Heart left ventricle (tissue), 16 donors: Measurements from ENCODE around the gene ALOX5AP. TPM values are rescaled to one million over a fixed set of nuclear protein-coding genes. Genes with fewer than 3 reads are reported as not detected.

Source experiments
- ATAC-seq, 4 donors: fragments of 200-7000 bp; cut with Tn5 transposase; one replicate each; pipeline ENCODE4 v1.9.1; 2020 to 2022; ENCODE audit warnings: moderate library complexity in 4 of 4, mild to moderate bottlenecking in 3 of 4, moderate number of reproducible peaks in 1 of 4
- DNase-seq, 5 donors: peaks; one replicate each; pipeline ENCODE4 v3.0.0-alpha.2; 2020
- H3K27ac ChIP-seq, 12 donors: fragments of 200-600 bp; sonication (generic) in 4 of 12; one replicate each; pipeline versions ENCODE4 v1.5.0 to v1.8.0; 2016 to 2022; ENCODE audit warnings: mild to moderate bottlenecking in 2 of 12
- H3K27me3 ChIP-seq, 9 donors: fragments of 200-600 bp; sonication (generic) in 2 of 9; one replicate each; pipeline versions ENCODE4 v1.5.1 to v1.8.0; 2016 to 2022; ENCODE audit warnings: mild to moderate bottlenecking in 3 of 9
- H3K36me3 ChIP-seq, 9 donors: fragments of 200-600 bp; sonication (generic) in 2 of 9; one replicate each; pipeline versions ENCODE4 v1.5.0 to v1.8.0; 2018 to 2022; ENCODE audit warnings: mild to moderate bottlenecking in 2 of 9
- H3K4me1 ChIP-seq, 12 donors: fragments of 200-600 bp; sonication (generic) in 4 of 12; one replicate each; pipeline versions ENCODE4 v1.5.0 to v1.8.0; 2016 to 2022; ENCODE audit warnings: mild to moderate bottlenecking in 3 of 12
- H3K4me3 ChIP-seq, 12 donors: fragments of 200-600 bp; sonication (generic) in 4 of 12; one replicate each; pipeline versions ENCODE4 v1.5.0 to v1.8.0; 2017 to 2022; ENCODE audit warnings: mild to moderate bottlenecking in 9 of 12, moderate library complexity in 4 of 12
- H3K9me3 ChIP-seq, 12 donors: fragments of 200-600 bp; sonication (generic) in 4 of 12; one replicate each; pipeline versions ENCODE4 v1.5.0 to v1.8.0; 2016 to 2022; ENCODE audit warnings: mild to moderate bottlenecking in 1 of 12
- POLR2A ChIP-seq, 2 donors: fragments of 450-650 bp; IDR thresholded peaks; one replicate each; pipeline ENCODE4 v1.6.1; 2017; ENCODE audit warnings: antibody characterized with exemption in 2 of 2, mild to moderate bottlenecking in 2 of 2, moderate library complexity in 2 of 2
- WGBS, 4 donors: extraction: QIAGEN DNeasy Blood & Tissue Kit in 2 of 4; methylation state at CpG; one replicate each; pipeline versions ENCODE4 v1.1.5 to v1.1.7; 2013 to 2018; 5-methylcytosine and 5-hydroxymethylcytosine counted together
- intact Hi-C, 10 donors: fragments of 100-400 bp; cut with DNase I; formaldehyde crosslinking; loops; one replicate each; pipeline versions ENCODE4 v1.11.1 to v1.14.2; 2022
- polyA plus RNA-seq, 2 donors: library from polyadenylated mRNA; stranded (reverse); fragments of 200-250 nt; gene quantifications; one replicate each; pipeline ENCODE4 v1.2.3, GENCODE V29; 2013
- total RNA-seq, 9 donors: library from RNA; depleted of rRNA in 2 of 9; stranded (reverse); fragments of >200 nt in 2 of 9; fragmentation: NEBNext Ultra II Directional in 3 of 9; extraction: Animal tissue kit (Norgen Biotek cat#: 25700) in 3 of 9; gene quantifications; one replicate each; pipeline versions ENCODE4 v1.1.0 to v1.2.4, GENCODE V29; 2016 to 2023
- TF ChIP-seq, protein P1 (sequence below), 12 donors: fragments of 200-600 bp; sonication (generic) in 4 of 12; IDR thresholded peaks; one replicate each; pipeline versions ENCODE4 v1.5.0 to v1.8.0; 2018 to 2022; ENCODE audit warnings: antibody characterized with exemption in 12 of 12, mild to moderate bottlenecking in 5 of 12
- donor health status: ischemic (EF 13 %, LVEDD 7.1; RV severe dilation, severe dysfunction).
- donor health status: healthy with polysubstance abuse.
- donor health status: DM: no; HTN: yes; CAD: no.
- donor health status: DM: no; HTN: no; CAD: no.
- donor health status: ischemic (EF 25% LVEDD 6.9; RV normal size, moderate dysfunction).
- donor health status: ischemic (EF 25% LVEDD 5.7; RV mildly dilated, moderate dysfunction).
- donor health status: healthy.
- donor health status: DM: yes; HTN: yes; CAD: no.
- donor health status: ischemic (EF 35%, LVEDD 5.7; RV mildly dilated, moderate dysfunction).
- donor health status: nonischemic (EF 11% LVEDD 7.7; RV severe dilation, severe dysfunction).
- donor health status: DM: yes; HTN: yes; CAD: no.
- donor health status: PGD.
- donor health status: ischemic (EF 29% LVEDD 5.4; RV normal size, mild dysfunction).
- donor health status: nonischemic (EF 23%, LVEDD 6.1; RV moderate dilation, normal function).

Gene ALOX5AP
- total and polyA plus RNA-seq, 11 donors = 0.88 to 24.3 (median 8.8) TPM

DNA sequence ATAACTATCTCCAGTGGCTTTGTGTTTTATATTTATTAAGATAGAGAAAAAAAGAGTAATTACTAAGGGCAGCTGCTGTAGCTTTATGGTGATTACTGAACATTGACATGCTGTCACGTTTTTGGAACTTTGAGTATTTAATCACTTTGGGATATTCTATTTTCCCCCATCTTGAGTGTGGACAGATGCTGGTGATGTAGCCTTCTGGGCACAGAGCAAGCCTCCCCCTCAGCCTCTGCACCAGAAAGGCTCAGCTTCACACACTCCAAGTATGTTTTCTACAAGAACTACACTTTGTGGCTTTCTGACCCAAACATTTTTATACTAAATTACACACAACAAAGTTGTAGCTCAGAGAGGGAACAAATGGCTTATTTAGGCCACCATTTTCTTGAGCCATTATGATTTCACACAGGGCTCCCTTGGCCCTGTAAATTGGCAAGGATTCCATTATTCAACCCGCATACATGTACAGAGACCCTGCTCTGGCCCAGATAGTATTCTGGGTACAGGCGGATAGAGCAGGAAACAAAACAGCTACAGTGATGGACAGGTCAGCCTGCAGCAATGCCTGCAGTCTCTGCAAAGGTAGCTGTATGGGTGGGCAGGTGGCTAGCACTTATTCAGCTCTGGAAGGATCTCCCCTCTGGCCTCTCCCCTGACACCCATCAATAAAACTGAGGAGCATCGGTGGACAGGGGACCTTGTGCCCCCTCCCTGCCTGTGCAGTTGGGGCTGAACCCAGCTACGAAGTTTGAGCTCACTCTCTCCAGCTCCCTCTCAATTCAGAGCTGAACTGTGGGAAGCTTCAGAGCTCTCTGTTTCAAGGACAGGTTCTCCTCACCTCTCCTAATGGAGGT lies 1.3 kb downstream of the ALOX5AP start:
- no peak for TF ChIP-seq POLR2A (IDR thresholded peaks at IDR 0.05)
- TF ChIP-seq, protein P1, sequence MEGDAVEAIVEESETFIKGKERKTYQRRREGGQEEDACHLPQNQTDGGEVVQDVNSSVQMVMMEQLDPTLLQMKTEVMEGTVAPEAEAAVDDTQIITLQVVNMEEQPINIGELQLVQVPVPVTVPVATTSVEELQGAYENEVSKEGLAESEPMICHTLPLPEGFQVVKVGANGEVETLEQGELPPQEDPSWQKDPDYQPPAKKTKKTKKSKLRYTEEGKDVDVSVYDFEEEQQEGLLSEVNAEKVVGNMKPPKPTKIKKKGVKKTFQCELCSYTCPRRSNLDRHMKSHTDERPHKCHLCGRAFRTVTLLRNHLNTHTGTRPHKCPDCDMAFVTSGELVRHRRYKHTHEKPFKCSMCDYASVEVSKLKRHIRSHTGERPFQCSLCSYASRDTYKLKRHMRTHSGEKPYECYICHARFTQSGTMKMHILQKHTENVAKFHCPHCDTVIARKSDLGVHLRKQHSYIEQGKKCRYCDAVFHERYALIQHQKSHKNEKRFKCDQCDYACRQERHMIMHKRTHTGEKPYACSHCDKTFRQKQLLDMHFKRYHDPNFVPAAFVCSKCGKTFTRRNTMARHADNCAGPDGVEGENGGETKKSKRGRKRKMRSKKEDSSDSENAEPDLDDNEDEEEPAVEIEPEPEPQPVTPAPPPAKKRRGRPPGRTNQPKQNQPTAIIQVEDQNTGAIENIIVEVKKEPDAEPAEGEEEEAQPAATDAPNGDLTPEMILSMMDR (IDR thresholded peaks at IDR 0.05) = no peak
- peaks cover 0 to 71% (median 0%) of the 10 kb centered on the region in 12 donors for H3K4me1 ChIP-seq
- H3K27ac ChIP-seq = peak overlapping the region in 1 of 12 donors; percentile 81
- 77 to 86% (median 81%) methylated on average over 5 of the region's 5 CpGs for WGBS, 4 donors
- H3K9me3 ChIP-seq = no peaks in the 10 kb centered on the region
- no peaks in the 10 kb centered on the region for H3K36me3 ChIP-seq
- intact Hi-C loops = no loop called here
- peak overlapping the region in 7 of 12 donors; percentile 9 to 54 (median 28) for H3K4me3 ChIP-seq
- ATAC-seq (no peak), DNase-seq (no peak)
- no peaks in the 10 kb centered on the region for H3K27me3 ChIP-seq

- intact Hi-C loops = no loop called here
- H3K27ac ChIP-seq = peak overlapping the region in 1 of 12 donors; percentile 38
- no peaks in the 10 kb centered on the region for H3K27me3 ChIP-seq
- ATAC-seq = peak in 2 of 4 donors; percentile 16 to 62
- peaks cover 0 to 77% (median 0%) of the 10 kb centered on the region in 12 donors for H3K4me1 ChIP-seq
- H3K36me3 ChIP-seq = no peaks in the 10 kb centered on the region
- peak in 1 of 5 donors; percentile 25 for DNase-seq
- H3K9me3 ChIP-seq = no peaks in the 10 kb centered on the region
- TF ChIP-seq, protein P1 (IDR thresholded peaks at IDR 0.05) = no peak
- no peak for TF ChIP-seq POLR2A (IDR thresholded peaks at IDR 0.05)
- 78 to 92% (median 80%) methylated on average over 3 of the region's 3 CpGs for WGBS, 4 donors
- peak overlapping the region in 5 of 12 donors; percentile 3 to 54 (median 15) for H3K4me3 ChIP-seq
Measured at GRCh38 chr13:30737511-30738337, 2.4 kb downstream of the ALOX5AP start.

DNA sequence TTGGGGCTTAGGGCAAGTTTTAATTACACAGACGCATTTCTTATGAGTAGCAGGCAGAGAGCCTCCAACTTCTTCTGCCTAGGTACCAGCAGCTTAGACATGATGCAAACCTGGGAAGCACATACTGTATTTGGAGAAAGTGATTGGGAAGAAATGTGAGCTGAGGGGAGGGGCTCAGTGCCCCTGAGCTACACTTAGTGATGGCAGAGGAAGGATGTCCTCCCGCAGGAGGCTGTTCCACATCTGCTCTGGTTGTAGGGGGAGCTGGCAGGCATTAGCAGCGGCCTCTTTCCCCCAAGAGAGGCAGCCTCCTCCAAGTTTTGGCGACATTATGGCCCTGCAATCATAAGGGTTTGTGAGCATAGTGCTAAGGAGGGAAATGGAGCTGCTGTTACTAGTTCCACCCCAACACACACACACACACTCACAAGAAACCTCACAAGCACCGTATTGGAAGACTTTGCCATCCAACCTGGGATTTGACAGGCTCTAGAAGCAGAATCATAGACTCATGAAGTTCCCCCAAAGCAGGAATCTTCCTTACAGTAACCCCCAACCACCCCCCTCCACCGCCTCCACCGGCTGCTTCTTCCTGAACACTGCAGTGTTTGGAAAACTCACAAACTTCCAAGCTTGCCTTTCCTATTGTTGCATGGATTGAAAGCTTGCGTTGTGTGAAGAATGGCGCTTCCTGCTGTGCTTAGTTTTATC lies 3.3 kb downstream of the ALOX5AP start:
- Histone ChIP-seq H3K36me3 (no peaks in the 10 kb centered on the region), H3K4me1 (peaks cover 0 to 85% (median 0%) of the 10 kb centered on the region in 12 donors), H3K4me3 (peak overlapping the region in 2 of 12 donors; percentile 2 to 54), H3K9me3 (no peaks in the 10 kb centered on the region), H3K27me3 (no peaks in the 10 kb centered on the region), H3K27ac (peak overlapping the region in 1 of 12 donors; percentile 72)
- TF ChIP-seq POLR2A (IDR thresholded peaks at IDR 0.05) = no peak
- TF ChIP-seq, protein P1 (IDR thresholded peaks at IDR 0.05) = no peak
- ATAC-seq (no peak), DNase-seq (no peak)
- intact Hi-C loops = no loop called here
- WGBS, 4 donors = 55 to 72% (median 63%) methylated on average over 8 to 9 of the region's 9 CpGs
